ENCODE results near the gene TRIO.

Gene TRIO

GRCh38 chr5:14438195-14438606, 295.1 kb downstream of the TRIO start:
- H2AFZ ChIP-seq (ENCODE audit: low read depth, low read length): no peak overlapping the region
- H3K27ac ChIP-seq (ENCODE audit: low read length): no peak overlapping the region
- no peak overlapping the region for H3K4me2 ChIP-seq (ENCODE audit: insufficient read depth, low read length)
- DNase-seq (no peak), ATAC-seq (ENCODE audit: insufficient read depth, low read depth) (no peak)
- H3K9ac ChIP-seq (ENCODE audit: low read depth, low read length): no peak overlapping the region
- no peak for TF ChIP-seq EZH2 (IDR thresholded peaks at IDR 0.05; ENCODE audit: borderline replicate concordance, low read depth, low read length, severe bottlenecking)
- TF ChIP-seq CTCF (IDR thresholded peaks at IDR 0.05; ENCODE audit: borderline replicate concordance, extremely low read depth, low read length, poor library complexity, severe bottlenecking): no peak
- no peak overlapping the region for H3K4me3 ChIP-seq (ENCODE audit: low read depth in 1 of 2, low read length in 2 of 2)
- H3K36me3 ChIP-seq (ENCODE audit: insufficient read depth, low read length): no peaks in the 10 kb centered on the region
- no peaks in the 10 kb centered on the region for H3K27me3 ChIP-seq (ENCODE audit: insufficient read depth, low read length, poor library complexity)
- H3K4me1 ChIP-seq (ENCODE audit: insufficient read depth, low read length): no peaks in the 10 kb centered on the region
- H4K20me1 ChIP-seq (ENCODE audit: insufficient read depth, low read length): no peaks in the 10 kb centered on the region
- H3K9me3 ChIP-seq (ENCODE audit: insufficient read depth, low read length, severe bottlenecking): no peaks in the 10 kb centered on the region
- no peaks in the 10 kb centered on the region for H3K79me2 ChIP-seq (ENCODE audit: insufficient read depth, low read length)

GRCh38 chr5:14439087-14439871, 296.1 kb downstream of the TRIO start:
- Histone ChIP-seq H2AFZ (ENCODE audit: low read depth, low read length) (no peak overlapping the region), H3K4me1 (ENCODE audit: insufficient read depth, low read length) (no peaks in the 10 kb centered on the region), H3K9me3 (ENCODE audit: insufficient read depth, low read length, severe bottlenecking) (no peaks in the 10 kb centered on the region), H4K20me1 (ENCODE audit: insufficient read depth, low read length) (no peaks in the 10 kb centered on the region), H3K4me2 (ENCODE audit: insufficient read depth, low read length) (no peak overlapping the region), H3K27ac (ENCODE audit: low read length) (no peak overlapping the region), H3K27me3 (ENCODE audit: insufficient read depth, low read length, poor library complexity) (no peaks in the 10 kb centered on the region), H3K9ac (ENCODE audit: low read depth, low read length) (no peak overlapping the region), H3K4me3 (ENCODE audit: low read depth in 1 of 2, low read length in 2 of 2) (no peak overlapping the region), H3K79me2 (ENCODE audit: insufficient read depth, low read length) (no peaks in the 10 kb centered on the region), H3K36me3 (ENCODE audit: insufficient read depth, low read length) (no peaks in the 10 kb centered on the region)
- ATAC-seq (ENCODE audit: insufficient read depth, low read depth) (no peak), DNase-seq (no peak)
- TF ChIP-seq EZH2 (IDR thresholded peaks at IDR 0.05; ENCODE audit: borderline replicate concordance, low read depth, low read length, severe bottlenecking) (no peak), CTCF (IDR thresholded peaks at IDR 0.05; ENCODE audit: borderline replicate concordance, extremely low read depth, low read length, poor library complexity, severe bottlenecking) (no peak)

GRCh38 chr5:14440223-14440581, 297.1 kb downstream of the TRIO start:
- Histone ChIP-seq H2AFZ (ENCODE audit: low read depth, low read length) (no peak overlapping the region), H3K4me2 (ENCODE audit: insufficient read depth, low read length) (no peak overlapping the region), H3K9ac (ENCODE audit: low read depth, low read length) (no peak overlapping the region), H3K27ac (ENCODE audit: low read length) (no peak overlapping the region), H3K79me2 (ENCODE audit: insufficient read depth, low read length) (no peaks in the 10 kb centered on the region), H3K9me3 (ENCODE audit: insufficient read depth, low read length, severe bottlenecking) (no peaks in the 10 kb centered on the region), H4K20me1 (ENCODE audit: insufficient read depth, low read length) (no peaks in the 10 kb centered on the region), H3K4me1 (ENCODE audit: insufficient read depth, low read length) (no peaks in the 10 kb centered on the region), H3K4me3 (ENCODE audit: low read depth in 1 of 2, low read length in 2 of 2) (no peak overlapping the region), H3K27me3 (ENCODE audit: insufficient read depth, low read length, poor library complexity) (no peaks in the 10 kb centered on the region), H3K36me3 (ENCODE audit: insufficient read depth, low read length) (no peaks in the 10 kb centered on the region)
- TF ChIP-seq EZH2 (IDR thresholded peaks at IDR 0.05; ENCODE audit: borderline replicate concordance, low read depth, low read length, severe bottlenecking): no peak
- TF ChIP-seq CTCF (IDR thresholded peaks at IDR 0.05; ENCODE audit: borderline replicate concordance, extremely low read depth, low read length, poor library complexity, severe bottlenecking): no peak
- no peak for DNase-seq
- ATAC-seq (ENCODE audit: insufficient read depth, low read depth): no peak
